Kidney (tissue), 14 donors: ENCODE results near the gene COL25A1. TPM values are rescaled to one million over a fixed set of nuclear protein-coding genes. Genes with fewer than 3 reads are reported as not detected.

Source experiments
- DNase-seq, 5 donors: peaks; one replicate each; pipeline ENCODE4 v3.0.0-alpha.2; 2013 to 2020
- FAIRE-seq: peaks from 2 replicates; lab custom pipeline; 2012; peaks lifted over from hg19 to GRCh38; lab: Jason Lieb, UNC
- H3K27ac ChIP-seq, 2 donors: one replicate each; pipeline ENCODE4 v1.7.0; 2013; ENCODE audit warnings: low read depth in 2 of 2, low read length in 2 of 2, inconsistent platforms in 1 of 2
- H3K27me3 ChIP-seq: one replicate; pipeline ENCODE4 v1.7.1; 2013; ENCODE audit warnings: low read length, inconsistent platforms; ENCODE audit not compliant: control insufficient read depth, insufficient read depth
- H3K36me3 ChIP-seq, 3 donors: one replicate each; pipeline versions ENCODE4 v1.7.0 to v1.7.1; 2013; ENCODE audit warnings: low read length in 3 of 3, control low read depth in 1 of 3, inconsistent platforms in 1 of 3; ENCODE audit not compliant: insufficient read depth in 3 of 3, control insufficient read depth in 2 of 3
- H3K4me1 ChIP-seq, 3 donors: one replicate each; pipeline versions ENCODE4 v1.7.0 to v1.7.1; 2013; ENCODE audit warnings: low read length in 3 of 3, inconsistent platforms in 1 of 3, low read depth in 1 of 3; ENCODE audit not compliant: control insufficient read depth in 2 of 3, insufficient read depth in 2 of 3
- H3K4me3 ChIP-seq, 3 donors: one replicate each; pipeline versions ENCODE4 v1.7.0 to v1.8.1; 2013; ENCODE audit warnings: low read length in 3 of 3, control low read depth in 1 of 3, inconsistent platforms in 1 of 3
- H3K9ac ChIP-seq, 3 donors: one replicate each; pipeline versions ENCODE4 v1.7.0 to v1.7.1; 2013; ENCODE audit warnings: low read length in 3 of 3, control low read depth in 1 of 3, inconsistent platforms in 1 of 3
- H3K9me3 ChIP-seq, 3 donors: one replicate each; pipeline versions ENCODE4 v1.7.0 to v1.7.1; 2013; ENCODE audit warnings: low read length in 3 of 3, control low read depth in 1 of 3, inconsistent platforms in 1 of 3; ENCODE audit not compliant: control insufficient read depth in 2 of 3, insufficient read depth in 1 of 3
- CTCF ChIP-seq: IDR thresholded peaks from 3 replicates; pipeline ENCODE4 v1.5.1; 2012; ENCODE audit warnings: mild to moderate bottlenecking, moderate library complexity, borderline replicate concordance; ENCODE audit not compliant: insufficient read depth; ENCODE audit errors: extremely low read depth
- intact Hi-C: fragments of 100-400 bp; cut with DNase I; formaldehyde crosslinking; loops from one replicate; pipeline ENCODE4 v1.11.1; 2022
- polyA plus RNA-seq: library from polyadenylated mRNA; stranded (reverse); fragments of 350-450 nt; fragmentation: Illumina TruSeq; extraction: RNeasy Lipid Tissue Mini Kit (QIAGEN cat#74804); gene quantifications from one replicate; pipeline ENCODE4 v1.2.3, GENCODE V29; 2014; ENCODE audit warnings: low read depth, low replicate concordance; ENCODE audit not compliant: insufficient read depth
- total RNA-seq: library from RNA; stranded (reverse); fragmentation: NEBNext Ultra II Directional; extraction: Animal tissue kit (Norgen Biotek cat#: 25700); gene quantifications from one replicate; pipeline ENCODE4 v1.2.1, GENCODE V29; 2021
- donor health status: control.
- donor health status: control.
- donor health status: control.
- donor health status: control.
- donor health status: control.
- donor health status: DM: yes; HTN: yes; CAD: no.
- donor health status: Normal renal cell carcinoma (clear cell type).

COL25A1 gene
- total and polyA plus RNA-seq, 2 donors from 2014 or later: 0.52 to 2.3 TPM

- Histone ChIP-seq H3K9ac (no peak overlapping the region), H3K27ac (no peak overlapping the region), H3K27me3 (no peaks in the 10 kb centered on the region), H3K9me3 (no peaks in the 10 kb centered on the region), H3K4me1 (no peaks in the 10 kb centered on the region), H3K36me3 (no peaks in the 10 kb centered on the region), H3K4me3 (no peak overlapping the region)
- no peak for DNase-seq
- TF ChIP-seq CTCF: no peak
- intact Hi-C loops: no loop called here
- FAIRE-seq: no peak
Observed at GRCh38 chr4:109134921-109135320, 167.5 kb downstream of the COL25A1 start.

- Histone ChIP-seq H3K36me3 (no peaks in the 10 kb centered on the region), H3K9me3 (no peaks in the 10 kb centered on the region), H3K27me3 (no peaks in the 10 kb centered on the region), H3K4me1 (no peaks in the 10 kb centered on the region), H3K9ac (no peak overlapping the region), H3K27ac (no peak overlapping the region), H3K4me3 (no peak overlapping the region)
- DNase-seq: no peak
- FAIRE-seq: no peak
- intact Hi-C loops: no loop called here
- no peak for TF ChIP-seq CTCF
Observed at GRCh38 chr4:109134268-109134667, 168.2 kb downstream of the COL25A1 start.

DNA sequence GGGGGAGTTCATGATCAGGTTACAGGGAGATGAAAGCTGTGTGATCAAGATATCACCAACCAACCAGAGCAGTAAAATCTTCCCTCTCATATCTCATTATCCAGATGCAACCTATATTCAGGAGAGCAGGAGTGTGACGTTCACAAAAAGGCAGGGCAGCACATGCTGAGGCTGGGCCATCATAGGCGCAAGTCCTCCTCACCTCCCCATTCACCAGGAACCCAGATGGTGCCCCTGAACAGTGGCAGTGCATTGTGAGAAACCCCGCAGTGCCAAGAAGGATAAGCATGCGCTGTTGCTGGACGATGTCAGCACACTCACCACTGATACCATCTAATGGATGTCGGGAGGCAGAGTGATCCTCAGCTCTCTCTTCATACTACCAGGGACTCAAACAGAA, 170.9 kb downstream of the COL25A1 start:
- no peak for TF ChIP-seq CTCF
- Histone ChIP-seq H3K4me1 (no peaks in the 10 kb centered on the region), H3K27ac (no peak overlapping the region), H3K9ac (no peak overlapping the region), H3K9me3 (no peaks in the 10 kb centered on the region), H3K36me3 (no peaks in the 10 kb centered on the region), H3K4me3 (no peak overlapping the region), H3K27me3 (no peaks in the 10 kb centered on the region)
- intact Hi-C loops: no loop called here
- FAIRE-seq (no peak), DNase-seq (no peak)

GRCh38 chr4:109128589-109128988, 173.9 kb downstream of the COL25A1 start:
- H3K9me3 ChIP-seq: no peaks in the 10 kb centered on the region
- intact Hi-C loops: no loop called here
- no peaks in the 10 kb centered on the region for H3K27me3 ChIP-seq
- DNase-seq: no peak
- no peaks in the 10 kb centered on the region for H3K36me3 ChIP-seq
- H3K27ac ChIP-seq: no peak overlapping the region
- no peaks in the 10 kb centered on the region for H3K4me1 ChIP-seq
- no peak for FAIRE-seq
- H3K9ac ChIP-seq: no peak overlapping the region
- H3K4me3 ChIP-seq: no peak overlapping the region
- no peak for TF ChIP-seq CTCF
